ENCODE measurements around the gene TOGARAM2.

DNA sequence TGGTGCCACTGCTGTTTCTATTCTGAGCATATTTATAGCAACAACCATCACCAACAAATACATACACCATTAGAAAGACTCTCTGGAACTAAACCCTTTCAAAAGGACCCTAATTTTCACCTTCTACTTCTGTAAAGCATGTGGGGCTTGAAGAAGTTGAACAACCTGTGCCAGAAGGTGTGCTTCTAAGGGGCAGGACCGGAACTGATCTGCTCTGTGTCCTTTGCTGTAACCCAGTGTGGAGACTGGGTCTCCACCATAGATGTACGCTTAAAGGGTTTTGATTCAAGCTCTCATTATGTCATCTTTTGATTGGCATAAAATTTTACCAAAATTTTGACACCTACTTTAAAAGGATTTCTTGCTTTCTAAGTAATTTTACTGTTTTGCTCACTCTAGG lies 46.3 kb upstream of the TOGARAM2 start:
- TF ChIP-seq TAF1 (IDR thresholded peaks at IDR 0.05; ENCODE audit: low read depth, low read length) (no peak), POLR2A (IDR thresholded peaks at IDR 0.05; ENCODE audit: low read depth, low read length) (no peak), POLR2AphosphoS5 (IDR thresholded peaks at IDR 0.05; ENCODE audit: low read depth, low read length) (no peak), PAX5 (IDR thresholded peaks at IDR 0.05; ENCODE audit: insufficient read depth, low read length, severe bottlenecking) (no peak)

Data from GM12891 (cell line).